ENCODE measurements around the gene NECAB2.

The NECAB2 gene

DNA sequence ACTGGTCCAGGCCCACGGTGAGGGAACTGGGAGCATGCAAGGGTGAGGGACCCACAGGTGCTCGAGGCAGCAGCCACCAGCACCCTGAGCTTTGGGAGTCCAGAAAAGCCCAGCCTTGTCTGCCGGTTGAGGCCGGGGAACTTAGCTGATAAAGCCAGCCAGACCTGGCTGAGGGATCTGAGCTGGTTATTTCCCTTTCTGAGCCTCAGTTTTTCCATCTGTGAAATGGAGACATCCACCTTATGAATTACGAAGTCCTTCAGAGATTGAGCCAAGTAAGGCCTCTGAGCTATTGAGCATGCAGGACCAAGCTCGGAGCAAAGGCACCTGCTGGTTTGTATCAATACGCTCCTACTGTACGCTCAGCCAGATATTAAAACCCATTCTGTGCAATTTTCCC, 13.8 kb downstream of the NECAB2 start:
- no peak for DNase-seq (ENCODE audit: low read depth in 2 of 2, low spot score in 1 of 2)

DNA sequence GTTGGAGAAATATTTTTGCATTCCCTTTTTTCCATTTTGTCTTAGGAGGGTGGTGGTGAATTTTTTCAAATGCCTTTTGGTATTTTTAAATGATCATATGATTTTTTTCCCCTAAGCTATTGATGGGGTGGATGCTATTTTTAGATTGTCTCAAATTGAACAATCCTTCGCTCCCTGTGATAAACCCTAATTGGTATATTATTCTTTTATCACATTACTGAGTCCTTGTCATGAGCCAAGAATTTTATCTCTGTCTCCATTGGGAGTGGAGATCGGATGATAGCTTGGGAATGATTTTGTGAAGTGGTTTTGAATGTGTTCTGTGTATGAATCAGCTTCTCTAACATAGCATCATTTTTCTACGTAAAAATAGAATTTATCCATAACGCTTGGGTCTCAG, 15.4 kb downstream of the NECAB2 start:
- DNase-seq (ENCODE audit: low read depth in 2 of 2, low spot score in 1 of 2), result no peak

DNA sequence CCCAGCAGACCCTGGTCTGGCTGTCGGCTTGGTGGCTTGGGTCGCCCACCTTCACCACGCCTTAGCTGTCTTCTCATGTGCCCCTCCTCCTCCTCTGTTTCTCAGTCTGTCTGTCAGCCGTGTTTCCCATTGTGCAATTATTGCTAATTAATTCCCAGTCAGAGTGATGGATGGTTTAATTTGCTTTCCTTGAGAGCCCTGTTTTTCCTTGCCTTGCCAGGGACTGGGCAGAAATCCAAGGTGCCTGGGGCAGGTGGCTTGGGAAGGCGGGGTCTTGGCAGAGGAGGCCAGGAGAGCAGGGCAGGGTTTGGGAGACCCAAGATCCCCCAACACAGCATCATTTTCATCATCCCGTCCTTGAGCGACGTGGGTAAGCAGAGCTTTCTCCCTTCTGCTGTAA, 21.3 kb downstream of the NECAB2 start:
- DNase-seq (ENCODE audit: low read depth in 2 of 2, low spot score in 1 of 2), result no peak

GRCh38 chr16:83990492-83990891, 22.4 kb downstream of the NECAB2 start:
- no peak for DNase-seq (ENCODE audit: low read depth in 2 of 2, low spot score in 1 of 2)

GRCh38 chr16:83992624-83993023, 24.6 kb downstream of the NECAB2 start:
- DNase-seq (ENCODE audit: low read depth in 2 of 2, low spot score in 1 of 2), result no peak

GRCh38 chr16:83994087-83994486, 26.0 kb downstream of the NECAB2 start:
- no peak for DNase-seq (ENCODE audit: low read depth in 2 of 2, low spot score in 1 of 2)

DNA sequence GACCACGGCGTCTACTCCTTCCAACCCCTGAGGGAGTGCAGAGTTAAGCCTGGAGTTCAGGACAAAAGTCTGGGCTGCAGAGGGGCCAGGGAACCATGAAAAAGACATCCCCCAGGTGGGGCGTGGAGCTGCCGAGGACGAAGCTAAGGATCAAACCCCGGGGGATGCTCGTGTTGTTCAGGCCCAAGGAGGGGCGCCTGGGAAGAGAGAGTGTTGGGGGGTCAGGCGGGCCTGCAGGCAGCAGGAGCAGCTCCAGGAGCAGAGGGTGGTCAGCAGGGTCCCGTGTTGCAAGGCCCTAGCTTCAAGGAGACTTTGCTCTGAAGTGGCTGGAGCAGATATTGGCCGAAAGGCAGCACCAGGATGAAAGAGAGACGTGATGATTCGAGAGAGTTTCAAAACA, 26.7 kb downstream of the NECAB2 start:
- no peak for DNase-seq (ENCODE audit: low read depth in 2 of 2, low spot score in 1 of 2)

DNA sequence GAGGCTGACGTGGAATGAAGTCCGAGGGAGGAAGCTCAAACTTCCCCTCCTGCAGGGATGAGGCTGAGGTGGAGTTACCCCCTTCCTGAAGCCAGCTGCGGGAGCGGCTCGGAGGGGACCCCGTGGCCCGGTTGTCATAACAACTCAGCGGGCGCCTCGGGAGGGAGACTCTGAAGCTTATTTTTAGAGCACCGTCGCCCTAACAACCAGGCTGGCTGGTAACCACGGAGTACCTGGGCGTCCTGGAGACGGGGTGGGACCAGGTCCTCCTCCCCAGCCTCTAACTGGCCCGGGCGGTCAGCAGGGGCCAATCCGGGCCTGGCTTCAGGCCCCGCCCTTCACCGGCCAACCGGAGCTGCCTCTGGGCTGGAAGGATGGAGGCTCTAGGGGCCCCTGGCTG, 27.7 kb downstream of the NECAB2 start:
- no peak for DNase-seq (ENCODE audit: low read depth in 2 of 2, low spot score in 1 of 2)

- DNase-seq (ENCODE audit: low read depth in 2 of 2, low spot score in 1 of 2), result no peak
Measured at GRCh38 chr16:83996481-83997252, 28.6 kb downstream of the NECAB2 start.

- no peak for DNase-seq (ENCODE audit: low read depth in 2 of 2, low spot score in 1 of 2)
Measured at GRCh38 chr16:83998091-83998490, 30.0 kb downstream of the NECAB2 start.

DNA sequence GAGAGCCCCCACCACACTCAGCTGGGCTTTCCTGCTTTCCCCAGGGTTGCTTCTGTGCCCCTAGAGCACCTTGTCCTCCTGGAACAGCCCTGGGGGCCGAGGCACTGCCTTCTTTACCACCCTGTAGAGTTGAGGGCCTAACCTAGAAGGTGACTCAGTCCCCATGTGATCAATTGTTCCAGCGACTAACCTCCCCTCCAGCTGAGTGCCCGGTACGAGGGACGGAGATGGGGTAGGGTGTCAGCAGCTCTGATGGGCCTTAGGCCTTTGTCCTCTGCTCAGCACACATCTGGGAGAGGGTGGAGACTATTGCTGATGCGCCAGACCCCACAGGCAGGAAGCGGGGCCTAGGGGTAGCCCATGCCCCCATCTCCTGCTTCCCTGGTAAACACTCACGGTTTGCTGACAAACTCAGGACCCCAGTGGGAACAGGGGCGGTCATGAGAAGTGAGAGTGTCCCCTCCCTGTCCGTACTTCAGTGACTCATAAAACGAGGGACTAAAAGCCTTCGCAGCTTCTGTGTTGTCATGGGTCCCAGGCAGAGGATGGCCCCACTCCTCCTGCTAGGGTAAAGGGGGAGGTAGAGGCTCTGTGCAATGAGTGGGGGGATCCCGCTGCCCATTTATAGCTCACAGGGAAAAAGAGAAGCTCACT, 33.1 kb downstream of the NECAB2 start:
- no peak for DNase-seq (ENCODE audit: low read depth in 2 of 2, low spot score in 1 of 2)

DNA sequence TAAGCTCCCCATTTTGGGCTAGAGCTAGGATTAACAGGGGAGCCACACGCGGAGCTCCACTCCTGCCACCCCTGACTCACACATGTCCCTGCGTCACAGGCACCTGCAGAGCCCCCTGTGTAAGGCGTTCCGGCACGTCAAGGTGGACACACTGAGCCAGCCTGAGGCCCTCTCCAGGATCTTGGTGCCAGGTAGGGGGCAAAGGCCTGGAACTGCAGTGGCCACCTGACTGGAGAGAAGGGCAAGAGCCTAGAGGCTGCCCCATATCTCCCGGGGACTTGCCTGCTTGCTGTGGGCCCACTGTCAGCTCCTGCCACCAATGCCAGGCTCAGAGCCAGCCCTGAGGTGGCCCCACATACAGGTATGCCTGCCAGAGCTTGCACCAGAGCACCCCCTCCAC, 33.7 kb downstream of the NECAB2 start:
- DNase-seq (ENCODE audit: low read depth in 2 of 2, low spot score in 1 of 2), result no peak

- DNase-seq (ENCODE audit: low read depth in 2 of 2, low spot score in 1 of 2), result no peak
Measured at GRCh38 chr16:84003038-84003437, 35.0 kb downstream of the NECAB2 start.

DNA sequence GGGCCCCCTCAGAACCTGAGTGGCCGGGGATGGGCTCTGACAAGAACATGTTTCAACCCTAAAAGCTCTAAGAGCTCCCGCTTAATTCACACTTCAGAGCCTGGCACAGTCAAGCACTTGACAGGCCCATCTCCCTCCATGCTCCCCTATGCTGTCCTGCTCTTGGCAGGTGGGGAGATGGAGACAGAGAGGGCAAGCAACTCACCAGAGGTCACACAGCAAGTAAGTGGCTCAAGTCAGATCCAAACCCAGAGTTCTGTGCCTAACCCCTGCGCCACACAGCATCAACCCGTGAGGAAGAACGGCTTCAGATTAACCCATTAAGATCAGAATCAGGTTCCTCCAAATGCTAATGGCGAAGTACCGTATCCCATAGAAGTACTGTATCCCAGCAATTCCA, 36.4 kb downstream of the NECAB2 start:
- no peak for DNase-seq (ENCODE audit: low read depth in 2 of 2, low spot score in 1 of 2)

- DNase-seq (ENCODE audit: low read depth in 2 of 2, low spot score in 1 of 2), result no peak
Measured at GRCh38 chr16:84005391-84005790, 37.3 kb downstream of the NECAB2 start.

- no peak for DNase-seq (ENCODE audit: low read depth in 2 of 2, low spot score in 1 of 2)
Measured at GRCh38 chr16:84007520-84007919, 39.5 kb downstream of the NECAB2 start.

DNA sequence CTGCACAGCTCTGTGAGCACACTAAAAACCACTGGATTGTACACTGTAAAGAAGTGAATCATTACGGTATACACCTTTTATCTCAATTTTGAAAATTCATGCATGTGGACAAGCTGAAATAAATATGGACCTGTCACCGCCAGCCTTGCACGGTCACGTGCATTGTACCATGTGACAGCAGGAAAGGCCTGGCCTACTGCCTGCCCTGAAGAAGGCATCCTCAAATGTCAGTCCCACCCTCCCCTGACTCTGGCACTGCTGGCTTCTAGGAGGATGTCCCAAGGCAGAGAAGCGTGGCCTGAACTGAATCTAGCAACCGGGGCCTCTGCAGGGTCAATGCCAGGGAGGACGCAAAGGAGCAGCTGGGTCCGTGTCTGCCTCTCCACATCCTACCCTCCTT, 39.9 kb downstream of the NECAB2 start:
- DNase-seq (ENCODE audit: low read depth in 2 of 2, low spot score in 1 of 2), result no peak

DNA sequence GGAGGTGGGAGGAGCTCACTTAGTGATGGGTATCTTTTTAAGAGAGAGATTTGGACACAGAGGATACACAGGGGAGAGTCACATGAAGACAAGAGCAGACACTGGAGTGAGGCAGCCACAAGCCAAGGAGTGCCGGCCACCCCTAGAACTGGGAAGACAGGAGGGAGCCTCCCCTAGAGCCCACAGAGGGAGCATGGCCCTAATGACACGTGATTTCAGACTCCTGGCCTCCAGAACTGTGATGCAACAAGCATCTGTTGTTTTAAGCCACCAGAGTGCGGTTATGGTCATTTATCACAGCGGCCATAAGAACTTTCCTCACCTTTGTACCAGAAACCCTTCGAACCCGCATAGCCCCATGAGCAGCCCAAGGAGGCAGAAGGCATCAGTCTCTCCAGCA, 41.2 kb downstream of the NECAB2 start:
- no peak for DNase-seq (ENCODE audit: low read depth in 2 of 2, low spot score in 1 of 2)

DNA sequence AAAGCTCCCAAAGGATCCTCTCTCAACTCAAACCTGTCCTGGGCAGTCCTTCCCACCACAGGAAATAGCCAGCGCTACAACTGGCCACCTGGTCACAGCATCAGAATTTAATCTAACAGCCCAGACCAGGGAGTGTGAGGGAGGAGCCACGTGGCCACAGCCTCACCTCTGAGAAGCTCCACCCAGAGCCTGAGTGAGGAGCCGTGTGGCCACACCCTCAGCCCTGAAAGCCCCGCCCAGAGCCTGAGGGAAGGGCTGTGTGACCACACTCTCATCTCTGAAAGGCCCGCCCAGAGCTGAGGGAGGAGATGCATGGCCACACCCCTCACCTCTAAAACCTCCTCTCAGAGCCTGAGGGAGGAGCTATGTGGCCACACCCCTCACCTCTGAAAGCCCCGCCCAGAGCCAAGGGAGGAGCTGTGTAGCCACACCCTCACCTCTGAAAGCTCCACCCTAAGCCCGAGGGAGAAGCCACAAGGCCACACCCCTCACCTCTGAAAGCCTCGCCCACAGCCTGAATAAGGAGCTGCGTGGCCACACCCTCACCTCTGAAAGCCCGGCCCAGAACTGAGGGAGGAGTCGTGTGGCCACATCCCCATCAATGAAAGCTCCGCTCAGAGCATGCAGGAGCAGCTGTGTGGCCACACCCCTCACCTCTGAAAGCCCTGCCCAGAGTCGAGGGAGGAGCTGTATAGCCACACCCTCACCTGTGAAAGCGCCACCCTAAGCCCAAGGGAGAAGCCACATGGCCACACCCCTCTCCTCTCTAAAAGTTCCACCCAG, 45.9 kb downstream of the NECAB2 start:
- DNase-seq (ENCODE audit: low read depth in 2 of 2, low spot score in 1 of 2), result no peak

- no peak for DNase-seq (ENCODE audit: low read depth in 2 of 2, low spot score in 1 of 2)
Measured at GRCh38 chr16:84014570-84015327, 46.7 kb downstream of the NECAB2 start.

DNA sequence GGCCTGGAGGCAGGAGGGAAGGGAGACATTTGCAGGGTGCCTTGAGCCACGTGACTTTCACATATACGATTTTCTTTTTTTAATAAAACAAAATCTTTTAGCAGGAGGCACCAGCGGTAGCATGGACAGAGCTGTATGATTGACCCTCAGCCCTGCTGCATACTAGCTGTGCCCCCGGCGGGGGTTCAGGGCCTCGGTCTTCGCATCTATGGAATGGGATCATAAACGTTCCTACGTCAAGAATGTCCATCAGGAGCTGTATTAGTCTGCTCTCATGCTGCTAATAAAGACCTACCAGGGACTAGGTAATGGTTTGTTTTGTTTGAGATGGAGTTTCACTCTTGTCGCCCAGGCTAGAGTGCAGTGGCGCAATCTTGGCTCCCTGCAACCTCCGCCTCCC, 47.4 kb downstream of the NECAB2 start:
- no peak for DNase-seq (ENCODE audit: low read depth in 2 of 2, low spot score in 1 of 2)
